Measurements from ENCODE around the gene AKT3.

DNA sequence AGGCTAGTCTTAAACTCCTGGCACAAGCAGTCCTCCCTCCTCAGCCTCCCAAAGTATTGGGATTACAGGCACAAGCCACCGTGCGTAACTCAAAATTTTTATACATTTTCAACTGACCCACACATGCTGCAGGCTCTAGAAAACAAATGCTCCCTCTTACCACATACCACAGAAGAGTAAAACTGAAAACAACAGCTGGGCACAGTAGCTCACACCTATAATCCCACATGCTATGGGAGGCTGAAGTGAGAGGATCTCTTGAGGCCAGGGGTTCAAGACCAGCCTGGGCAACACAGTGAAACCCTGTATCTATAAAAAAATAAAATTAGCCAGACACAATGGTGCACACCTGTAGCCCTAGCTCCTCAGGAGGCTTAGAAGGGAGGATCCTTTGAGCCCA, 56.7 kb downstream of the AKT3 start:
- TF ChIP-seq POLR2AphosphoS5 (IDR thresholded peaks at IDR 0.05; ENCODE audit: low read depth, low read length) (no peak), POLR2A (IDR thresholded peaks at IDR 0.05; ENCODE audit: low read depth, low read length) (no peak), TAF1 (IDR thresholded peaks at IDR 0.05; ENCODE audit: low read depth, low read length) (no peak), POU2F2 (IDR thresholded peaks at IDR 0.05; ENCODE audit: low read depth, low read length) (no peak), SPI1 (IDR thresholded peaks at IDR 0.05; ENCODE audit: low read depth, low read length) (no peak), PAX5 (IDR thresholded peaks at IDR 0.05; ENCODE audit: insufficient read depth, low read length, severe bottlenecking) (no peak)

All from GM12891 (cell line).